Thoracic aorta (tissue), 2 donors: ENCODE results near the gene SEC61G. TPM values are rescaled to one million over a fixed set of nuclear protein-coding genes. Genes with fewer than 3 reads are reported as not detected.

Experiments used
- ATAC-seq: fragments of 150-250 bp; one replicate; pipeline ENCODE4 v1.8.0; 2017; ENCODE audit warnings: low read depth; ENCODE audit not compliant: insufficient number of reproducible peaks, low FRiP score
- DNase-seq: peaks from one replicate; pipeline ENCODE4 v3.0.0-alpha.2; 2020; ENCODE audit warnings: low spot score
- H3K27ac ChIP-seq, 2 donors: fragments of 200-600 bp; sonication (generic); 1 replicate in 1 of 2; 2 replicates in 1 of 2; pipeline ENCODE4 v1.5.1; 2016; ENCODE audit warnings: mild to moderate bottlenecking in 2 of 2, moderate library complexity in 2 of 2
- H3K27me3 ChIP-seq: fragments of 200-600 bp; sonication (generic); replicated peaks from 2 replicates; pipeline ENCODE4 v1.6.0; 2016; ENCODE audit warnings: mild to moderate bottlenecking; ENCODE audit not compliant: insufficient read depth
- H3K36me3 ChIP-seq: fragments of 200-600 bp; sonication (generic); one replicate; pipeline ENCODE4 v1.5.1; 2016
- H3K4me1 ChIP-seq, 2 donors: fragments of 200-600 bp; sonication (generic); 1 replicate in 1 of 2; 2 replicates in 1 of 2; pipeline versions ENCODE4 v1.5.1 to v1.6.0; 2016; ENCODE audit warnings: low read depth in 2 of 2, mild to moderate bottlenecking in 1 of 2; ENCODE audit not compliant: control insufficient read depth in 1 of 2
- H3K4me3 ChIP-seq: fragments of 200-600 bp; sonication (generic); 2 replicates; pipeline ENCODE4 v1.5.1; 2016; ENCODE audit warnings: mild to moderate bottlenecking
- H3K9me3 ChIP-seq: fragments of 200-600 bp; sonication (generic); 2 replicates; pipeline ENCODE4 v1.5.1; 2016
- total RNA-seq, 2 donors: library from RNA; depleted of rRNA; stranded (reverse); fragments of >200 nt; gene quantifications; one replicate each; pipeline versions ENCODE4 v1.1.0 to v1.2.3, GENCODE V29; 2016
- TF ChIP-seq, protein P1 (sequence below): fragments of 200-600 bp; sonication (generic); IDR thresholded peaks from one replicate; pipeline ENCODE4 v1.5.1; 2019; ENCODE audit warnings: antibody characterized with exemption

SEC61G gene
- total RNA-seq, 2 donors from 2014 or later = 224 to 376 TPM

GRCh38 chr7:54769203-54769602 lies 10.2 kb upstream of the SEC61G start:
- Histone ChIP-seq H3K27ac (no peak overlapping the region), H3K9me3 (no peaks in the 10 kb centered on the region), H3K27me3 (no peaks in the 10 kb centered on the region), H3K4me3 (no peak overlapping the region), H3K36me3 (no peaks in the 10 kb centered on the region), H3K4me1 (no peaks in the 10 kb centered on the region)
- DNase-seq (no peak), ATAC-seq (no peak)
- TF ChIP-seq, protein P1, sequence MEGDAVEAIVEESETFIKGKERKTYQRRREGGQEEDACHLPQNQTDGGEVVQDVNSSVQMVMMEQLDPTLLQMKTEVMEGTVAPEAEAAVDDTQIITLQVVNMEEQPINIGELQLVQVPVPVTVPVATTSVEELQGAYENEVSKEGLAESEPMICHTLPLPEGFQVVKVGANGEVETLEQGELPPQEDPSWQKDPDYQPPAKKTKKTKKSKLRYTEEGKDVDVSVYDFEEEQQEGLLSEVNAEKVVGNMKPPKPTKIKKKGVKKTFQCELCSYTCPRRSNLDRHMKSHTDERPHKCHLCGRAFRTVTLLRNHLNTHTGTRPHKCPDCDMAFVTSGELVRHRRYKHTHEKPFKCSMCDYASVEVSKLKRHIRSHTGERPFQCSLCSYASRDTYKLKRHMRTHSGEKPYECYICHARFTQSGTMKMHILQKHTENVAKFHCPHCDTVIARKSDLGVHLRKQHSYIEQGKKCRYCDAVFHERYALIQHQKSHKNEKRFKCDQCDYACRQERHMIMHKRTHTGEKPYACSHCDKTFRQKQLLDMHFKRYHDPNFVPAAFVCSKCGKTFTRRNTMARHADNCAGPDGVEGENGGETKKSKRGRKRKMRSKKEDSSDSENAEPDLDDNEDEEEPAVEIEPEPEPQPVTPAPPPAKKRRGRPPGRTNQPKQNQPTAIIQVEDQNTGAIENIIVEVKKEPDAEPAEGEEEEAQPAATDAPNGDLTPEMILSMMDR = no peak

- H3K36me3 ChIP-seq = no peaks in the 10 kb centered on the region
- no peaks in the 10 kb centered on the region for H3K9me3 ChIP-seq
- no peak overlapping the region for H3K4me3 ChIP-seq
- ATAC-seq (no peak), DNase-seq (no peak)
- H3K4me1 ChIP-seq = no peaks in the 10 kb centered on the region
- no peaks in the 10 kb centered on the region for H3K27me3 ChIP-seq
- no peak overlapping the region for H3K27ac ChIP-seq
- TF ChIP-seq, protein P1 = no peak
These were observed 5.8 kb upstream of the SEC61G start for GRCh38 chr7:54764861-54765260.

DNA sequence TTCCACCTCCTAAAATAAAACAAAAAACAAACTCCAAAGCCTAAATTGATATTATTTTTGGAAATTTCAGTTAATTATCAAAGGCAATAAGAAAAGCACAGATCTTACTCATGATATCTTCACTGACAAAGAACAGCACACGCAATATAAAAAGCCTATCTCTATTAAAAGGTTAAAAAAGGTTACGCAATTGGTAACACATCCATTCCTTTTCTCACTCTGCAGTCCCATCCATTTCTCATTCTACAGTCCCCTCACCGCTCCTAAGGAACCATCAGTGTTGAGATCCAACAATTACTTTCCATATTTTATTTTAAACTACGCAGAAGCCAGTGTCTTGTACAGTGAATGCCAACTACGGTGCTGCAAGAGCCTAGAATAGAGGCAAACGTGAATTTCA lies 1.3 kb downstream of the SEC61G start:
- TF ChIP-seq, protein P1 = no peak
- H3K36me3 ChIP-seq = peaks cover 18% of the 10 kb centered on the region
- DNase-seq (no peak), ATAC-seq (no peak)
- peak overlapping the region; percentile 98 for H3K4me3 ChIP-seq
- H3K9me3 ChIP-seq = no peaks in the 10 kb centered on the region
- H3K4me1 ChIP-seq = peaks cover 18 to 29% of the 10 kb centered on the region in 2 donors
- no peak overlapping the region for H3K27ac ChIP-seq
- H3K27me3 ChIP-seq = no peaks in the 10 kb centered on the region

DNA sequence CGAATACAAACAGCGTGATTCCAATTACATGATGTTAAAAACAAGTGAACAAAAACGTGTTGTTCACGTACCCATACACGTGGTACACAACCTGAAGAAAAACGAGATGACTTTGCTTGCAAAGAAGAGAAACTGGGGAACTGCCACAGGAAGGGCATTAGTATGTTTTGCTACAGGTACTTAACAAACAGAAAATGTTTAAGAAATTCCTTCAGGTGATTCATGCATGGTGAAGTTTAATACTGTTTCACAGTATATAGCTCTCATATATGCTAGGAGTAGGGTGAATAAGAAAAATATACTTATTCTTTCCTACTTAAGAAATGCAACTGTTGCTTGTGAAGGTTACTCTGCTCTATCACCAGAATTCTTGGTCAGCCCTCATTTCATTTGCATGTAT lies 9.8 kb downstream of the SEC61G start:
- Histone ChIP-seq H3K36me3 (peaks cover 29% of the 10 kb centered on the region), H3K4me3 (no peak overlapping the region), H3K9me3 (no peaks in the 10 kb centered on the region), H3K4me1 (no peaks in the 10 kb centered on the region), H3K27me3 (no peaks in the 10 kb centered on the region), H3K27ac (no peak overlapping the region)
- DNase-seq = no peak
- ATAC-seq = no peak
- TF ChIP-seq, protein P1 = no peak

- H3K4me3 ChIP-seq = no peak overlapping the region
- no peaks in the 10 kb centered on the region for H3K9me3 ChIP-seq
- H3K27ac ChIP-seq = no peak overlapping the region
- DNase-seq (no peak), ATAC-seq (no peak)
- peaks cover 21% of the 10 kb centered on the region for H3K36me3 ChIP-seq
- TF ChIP-seq, protein P1 = no peak
- no peaks in the 10 kb centered on the region for H3K4me1 ChIP-seq
- H3K27me3 ChIP-seq = no peaks in the 10 kb centered on the region
These were observed 11.8 kb downstream of the SEC61G start for GRCh38 chr7:54747234-54747633.
